T47D (cell line): ENCODE measurements around the gene COMT.

ENCODE experiments used
- DNase-seq, 2 experiments: peaks; one replicate each; pipeline versions ENCODE4 v3.0.0 to v3.0.0-alpha.2; 2011 to 2012; ENCODE audit warnings: low read depth in 1 of 2, low spot score in 1 of 2
- JUND ChIP-seq: IDR thresholded peaks from 2 replicates; pipeline ENCODE4 v1.6.1; 2012; ENCODE audit warnings: low read depth
- in situ Hi-C: cut with HindIII; loops from 2 replicates; pipeline ENCODE4 v1.10.0; 2016; ENCODE audit warnings: low sequenced_read_pairs, low pct_unique_long_range_greater_than_20kb

Gene COMT

GRCh38 chr22:20010307-20011122 lies 68.9 kb downstream of the COMT start:
- no peak for TF ChIP-seq JUND
- DNase-seq: no peak
- in situ Hi-C loops: no loop called here

- DNase-seq: no peak
- no peak for TF ChIP-seq JUND
- in situ Hi-C loops: no loop called here
Measured at GRCh38 chr22:20011123-20011992, 69.8 kb downstream of the COMT start.

- TF ChIP-seq JUND: no peak
- no peak for DNase-seq
- in situ Hi-C loops: no loop called here
Measured at GRCh38 chr22:20011993-20012740, 70.6 kb downstream of the COMT start.

GRCh38 chr22:20012741-20013331 lies 71.3 kb downstream of the COMT start:
- in situ Hi-C loops: no loop called here
- no peak for DNase-seq
- no peak for TF ChIP-seq JUND

GRCh38 chr22:20013382-20013871 lies 71.9 kb downstream of the COMT start:
- no peak for DNase-seq
- no peak for TF ChIP-seq JUND
- in situ Hi-C loops: no loop called here

- no peak for TF ChIP-seq JUND
- DNase-seq: no peak
- in situ Hi-C loops: no loop called here
Measured at GRCh38 chr22:20014526-20015186, 73.1 kb downstream of the COMT start.

- in situ Hi-C loops: no loop called here
- DNase-seq: no peak
- TF ChIP-seq JUND: no peak
Measured at GRCh38 chr22:20015187-20015625, 73.6 kb downstream of the COMT start.

GRCh38 chr22:20015971-20016733 lies 74.6 kb downstream of the COMT start:
- DNase-seq: no peak
- no peak for TF ChIP-seq JUND
- in situ Hi-C loops: no loop called here

- DNase-seq: peak; percentile 89 to 99
- TF ChIP-seq JUND: no peak
- in situ Hi-C loops: no loop called here
Measured at GRCh38 chr22:20016734-20017621, 75.4 kb downstream of the COMT start, which contains the start of gene ARVCF. Gene ARVCF, minus strand, starts transcription at chr22:20016823. Its CDS starts 26,029 bp downstream, at chr22:19990794.

GRCh38 chr22:20017622-20017958 lies 76.0 kb downstream of the COMT start:
- DNase-seq: no peak
- in situ Hi-C loops: no loop called here
- no peak for TF ChIP-seq JUND
